GM12878 (cell line): ENCODE data around the gene ING1. TPM values are rescaled to one million over a fixed set of nuclear protein-coding genes. Genes with fewer than 3 reads are reported as not detected.

Source experiments
- BACH1 ChIP-seq: fragments of 450-650 bp; IDR thresholded peaks from 2 replicates; pipeline ENCODE4 v1.6.1; 2017; ENCODE audit warnings: mild to moderate bottlenecking, borderline replicate concordance
- BCL3 ChIP-seq: IDR thresholded peaks from 2 replicates; pipeline ENCODE4 v1.6.1; 2011; ENCODE audit warnings: borderline replicate concordance, low read depth, mild to moderate bottlenecking, moderate library complexity, low read length; ENCODE audit not compliant: insufficient read depth, poor library complexity, severe bottlenecking
- BHLHE40 ChIP-seq, 2 experiments: fragments of 450-650 bp in 1 of 2; IDR thresholded peaks; 2 replicates each; pipeline ENCODE4 v1.6.1; 2011 to 2017; ENCODE audit warnings: low read depth in 2 of 2, borderline replicate concordance in 1 of 2, improper control_type of control experiment in 1 of 2, low read length in 1 of 2, mild to moderate bottlenecking in 1 of 2
- CBX3 ChIP-seq: fragments of 200-600 bp; sonication (generic); IDR thresholded peaks from 2 replicates; pipeline ENCODE4 v1.6.1; 2016; ENCODE audit warnings: low read depth, borderline replicate concordance
- DPF2 ChIP-seq: fragments of 450-650 bp; IDR thresholded peaks from 2 replicates; pipeline ENCODE4 v1.6.1; 2017; ENCODE audit warnings: mild to moderate bottlenecking
- EED ChIP-seq: sonication (generic); IDR thresholded peaks from 2 replicates; pipeline ENCODE4 v1.6.1; 2016; ENCODE audit warnings: antibody characterized with exemption, low read depth
- EP300 ChIP-seq, 2 experiments: fragments of 150-350 bp in 1 of 2; IDR thresholded peaks; 2 replicates each; pipeline ENCODE4 v1.6.1; 2011 to 2012; ENCODE audit warnings: low read depth in 2 of 2, low read length in 2 of 2, borderline replicate concordance in 1 of 2, improper control_type of control experiment in 1 of 2, inconsistent platforms in 1 of 2; ENCODE audit not compliant: control insufficient read depth in 1 of 2
- ESRRA ChIP-seq: IDR thresholded peaks from 2 replicates; pipeline ENCODE4 v1.6.1; 2012; ENCODE audit warnings: mild to moderate bottlenecking, low read length, improper control_type of control experiment
- IKZF1 ChIP-seq: fragments of 450-650 bp; conservative IDR thresholded peaks from 2 replicates; pipeline ENCODE4 v1.6.1; 2017; ENCODE audit warnings: antibody characterized with exemption, mild to moderate bottlenecking
- MAX ChIP-seq: IDR thresholded peaks from 2 replicates; pipeline ENCODE4 v1.6.1; 2012; ENCODE audit warnings: low read depth, low read length, improper control_type of control experiment
- MYC ChIP-seq: IDR thresholded peaks from 2 replicates; pipeline ENCODE4 v1.6.1; 2011; ENCODE audit warnings: mild to moderate bottlenecking, low read length, moderate library complexity, inconsistent platforms; ENCODE audit not compliant: insufficient read depth, insufficient replicate concordance, insufficient read length, severe bottlenecking
- NFYB ChIP-seq: IDR thresholded peaks from 2 replicates; pipeline ENCODE4 v1.6.1; 2011; ENCODE audit warnings: low read depth, mild to moderate bottlenecking, low read length, improper control_type of control experiment, moderate library complexity; ENCODE audit not compliant: insufficient read depth
- NKRF ChIP-seq: fragments of 450-650 bp; conservative IDR thresholded peaks from 2 replicates; pipeline ENCODE4 v1.6.1; 2017; ENCODE audit warnings: mild to moderate bottlenecking, moderate library complexity
- NR2C1 ChIP-seq: fragments of 450-650 bp; IDR thresholded peaks from 2 replicates; pipeline ENCODE4 v1.6.1; 2017; ENCODE audit warnings: antibody characterized with exemption, mild to moderate bottlenecking, moderate library complexity
- PML ChIP-seq: IDR thresholded peaks from 2 replicates; pipeline ENCODE4 v1.6.1; 2012; ENCODE audit warnings: low read length, inconsistent platforms
- POLR2A ChIP-seq: IDR thresholded peaks from 2 replicates; pipeline ENCODE4 v1.6.1; 2011; ENCODE audit warnings: low read depth, mild to moderate bottlenecking, low read length
- POLR2AphosphoS2 ChIP-seq: IDR thresholded peaks from 2 replicates; pipeline ENCODE4 v1.6.1; 2011; ENCODE audit warnings: low read depth, mild to moderate bottlenecking, low read length, improper control_type of control experiment, moderate library complexity
- POU2F2 ChIP-seq: IDR thresholded peaks from 3 replicates; pipeline ENCODE4 v1.6.1; 2011; ENCODE audit warnings: low read depth, mild to moderate bottlenecking, low read length, borderline replicate concordance
- RB1 ChIP-seq: fragments of 450-650 bp; formaldehyde crosslinking; IDR thresholded peaks from 2 replicates; pipeline ENCODE4 v1.6.1; 2017; ENCODE audit warnings: mild to moderate bottlenecking, borderline replicate concordance
- RBBP5 ChIP-seq: fragments of 200-600 bp; sonication (generic); conservative IDR thresholded peaks from 2 replicates; pipeline ENCODE4 v1.6.1; 2016
- RCOR1 ChIP-seq: conservative IDR thresholded peaks from 2 replicates; pipeline ENCODE4 v1.6.1; 2012; ENCODE audit warnings: low read depth, low read length, improper control_type of control experiment
- SP1 ChIP-seq: IDR thresholded peaks from one replicate; pipeline ENCODE4 v1.6.1; 2011; ENCODE audit warnings: low read depth, low read length
- TBL1XR1 ChIP-seq: IDR thresholded peaks from 2 replicates; pipeline ENCODE4 v1.6.1; 2012; ENCODE audit warnings: low read depth, low read length, improper control_type of control experiment
- USF1 ChIP-seq: IDR thresholded peaks from 2 replicates; pipeline ENCODE4 v1.6.1; 2011; ENCODE audit warnings: borderline replicate concordance, low read depth, mild to moderate bottlenecking, moderate library complexity, mixed read lengths, low read length; ENCODE audit not compliant: insufficient read depth; ENCODE audit errors: extremely low read length
- ZNF217 ChIP-seq: fragments of 450-650 bp; IDR thresholded peaks from 2 replicates; pipeline ENCODE4 v1.6.1; 2017; ENCODE audit warnings: antibody characterized with exemption, mild to moderate bottlenecking
- ZNF24 ChIP-seq: fragments of 450-650 bp; IDR thresholded peaks from 2 replicates; pipeline ENCODE4 v1.6.1; 2017; ENCODE audit warnings: antibody characterized with exemption, mild to moderate bottlenecking
- ZSCAN29 ChIP-seq: fragments of 450-650 bp; IDR thresholded peaks from 2 replicates; pipeline ENCODE4 v1.6.1; 2017; ENCODE audit warnings: mild to moderate bottlenecking, moderate library complexity
- polyA plus RNA-seq, 11 experiments: library from polyadenylated mRNA; depleted of rRNA in 4 of 11; unstranded in 6 of 11; stranded (reverse) in 5 of 11; fragments of >200 nt; fragmentation: Nextera tagmentation in 4 of 11; fragmentation: Illumina TruSeq in 1 of 11; extraction: Ambion mirVana in 4 of 11; extraction: Trizol in 1 of 11; gene quantifications; 1 replicate in 1 of 11; 2 replicates in 10 of 11; pipeline versions ENCODE4 v1.2.1 to v1.2.3, GENCODE V29; 2011 to 2016; ENCODE audit warnings: inconsistent platforms in 2 of 11, missing spikeins in 2 of 11, low read depth in 1 of 11
- total RNA-seq, 4 experiments: library from RNA; depleted of rRNA in 3 of 4; stranded (reverse); fragments of >200 nt in 3 of 4; fragmentation: Illumina TruSeq in 1 of 4; extraction: Trizol in 1 of 4; gene quantifications; 2 replicates each; pipeline versions ENCODE4 v1.2.1 to v1.2.3, GENCODE V29; 2013 to 2021

ING1 gene
- total and polyA plus RNA-seq, 10 of the 15 experiments (the other 5 are each of a cell fraction or from before 2014, with no cell fraction given), result 1.3 to 20.4 (median 13.1) TPM

GRCh38 chr13:110715395-110716246, 2.1 kb downstream of the ING1 start (continued):
- TF ChIP-seq NR2C1 (no peak), MAX (peak; percentile 12; the same call in 1 of the 2 replicates), POU2F2 (0 out of 3 replicates have a peak, but pooled peaks have one; percentile 45), SP1 (peak; percentile 96), NKRF (peak; percentile 95), DPF2 (peak; percentile 35; the same call in 1 of the 2 replicates), RBBP5 (no peak), ZNF24 (no peak), ZNF217 (no peak), BCL3 (no peak), EP300 (IDR thresholded peaks at IDR 0.05; ENCODE audit: borderline replicate concordance in 1 of 2, control insufficient read depth in 1 of 2, low read depth in 2 of 2, low read length in 2 of 2) (no peak), BHLHE40 (IDR thresholded peaks at IDR 0.05; ENCODE audit: borderline replicate concordance in 1 of 2, low read depth in 2 of 2, low read length in 1 of 2) (peak; percentile 40 to 84; a peak in 3 of 4 replicates), EED (no peak), RCOR1 (no peak), USF1 (no peak), PML (no peak), BACH1 (peak; percentile 97), POLR2A (no peak; the same call in 1 of the 2 replicates), POLR2AphosphoS2 (no peak), RB1 (peak; percentile 76; the same call in 1 of the 2 replicates), NFYB (peak; percentile 99), ESRRA (no peak), TBL1XR1 (no peak), ZSCAN29 (no peak), IKZF1 (peak; percentile 39), CBX3 (no peak), MYC (no peak)
